Measurements from ENCODE around the gene PEA15. TPM values are rescaled to one million over a fixed set of nuclear protein-coding genes. Genes with fewer than 3 reads are reported as not detected.

The PEA15 gene
- total RNA-seq, 1 donor from 2014 or later = 44.6 TPM

DNA sequence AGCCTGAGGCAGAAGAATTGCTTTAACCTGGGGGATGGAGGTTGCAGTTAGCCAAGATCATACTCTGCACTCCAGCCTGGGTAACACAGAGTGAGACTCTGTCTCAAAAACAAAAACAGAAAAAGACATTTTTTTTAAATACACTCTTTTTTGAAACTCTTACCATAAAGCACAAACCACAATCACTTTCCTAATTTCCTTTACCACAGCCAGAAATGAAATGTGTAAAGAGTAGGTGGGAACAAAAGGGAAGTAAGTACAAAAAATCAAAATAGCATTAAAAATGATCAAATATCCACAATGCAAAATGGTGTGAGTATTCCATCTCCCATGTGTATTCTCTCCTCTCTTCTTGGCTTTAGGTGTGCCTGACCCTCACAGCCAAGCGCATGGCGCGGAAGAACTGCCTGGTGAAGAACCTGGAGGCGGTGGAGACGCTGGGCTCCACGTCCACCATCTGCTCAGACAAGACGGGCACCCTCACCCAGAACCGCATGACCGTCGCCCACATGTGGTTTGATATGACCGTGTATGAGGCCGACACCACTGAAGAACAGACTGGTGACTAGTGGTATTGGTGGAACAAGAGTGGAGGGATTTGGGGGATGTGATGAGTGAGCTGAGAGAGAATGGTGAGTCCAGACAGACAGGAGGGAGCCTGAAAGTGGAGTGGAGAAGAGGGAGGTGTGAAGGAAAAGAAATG is 38.9 kb upstream of the PEA15 start:
- peaks cover 7% of the 10 kb centered on the region for H3K27me3 Mint-ChIP-seq (ENCODE audit: unreplicated experiment)
- H3K9me3 Mint-ChIP-seq (ENCODE audit: unreplicated experiment) = peaks cover 4% of the 10 kb centered on the region
- no peak for DNase-seq
- no peak overlapping the region for H3K4me3 Mint-ChIP-seq (ENCODE audit: unreplicated experiment)
- H3K36me3 Mint-ChIP-seq (ENCODE audit: unreplicated experiment) = no peaks in the 10 kb centered on the region
- TF ChIP-seq, protein P1, sequence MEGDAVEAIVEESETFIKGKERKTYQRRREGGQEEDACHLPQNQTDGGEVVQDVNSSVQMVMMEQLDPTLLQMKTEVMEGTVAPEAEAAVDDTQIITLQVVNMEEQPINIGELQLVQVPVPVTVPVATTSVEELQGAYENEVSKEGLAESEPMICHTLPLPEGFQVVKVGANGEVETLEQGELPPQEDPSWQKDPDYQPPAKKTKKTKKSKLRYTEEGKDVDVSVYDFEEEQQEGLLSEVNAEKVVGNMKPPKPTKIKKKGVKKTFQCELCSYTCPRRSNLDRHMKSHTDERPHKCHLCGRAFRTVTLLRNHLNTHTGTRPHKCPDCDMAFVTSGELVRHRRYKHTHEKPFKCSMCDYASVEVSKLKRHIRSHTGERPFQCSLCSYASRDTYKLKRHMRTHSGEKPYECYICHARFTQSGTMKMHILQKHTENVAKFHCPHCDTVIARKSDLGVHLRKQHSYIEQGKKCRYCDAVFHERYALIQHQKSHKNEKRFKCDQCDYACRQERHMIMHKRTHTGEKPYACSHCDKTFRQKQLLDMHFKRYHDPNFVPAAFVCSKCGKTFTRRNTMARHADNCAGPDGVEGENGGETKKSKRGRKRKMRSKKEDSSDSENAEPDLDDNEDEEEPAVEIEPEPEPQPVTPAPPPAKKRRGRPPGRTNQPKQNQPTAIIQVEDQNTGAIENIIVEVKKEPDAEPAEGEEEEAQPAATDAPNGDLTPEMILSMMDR (IDR thresholded peaks at IDR 0.05; ENCODE audit: partially characterized antibody, unreplicated experiment) = no peak
- H3K27ac Mint-ChIP-seq (ENCODE audit: unreplicated experiment) = no peak overlapping the region
- H3K4me1 Mint-ChIP-seq (ENCODE audit: low read depth, unreplicated experiment) = peaks cover 10% of the 10 kb centered on the region

DNA sequence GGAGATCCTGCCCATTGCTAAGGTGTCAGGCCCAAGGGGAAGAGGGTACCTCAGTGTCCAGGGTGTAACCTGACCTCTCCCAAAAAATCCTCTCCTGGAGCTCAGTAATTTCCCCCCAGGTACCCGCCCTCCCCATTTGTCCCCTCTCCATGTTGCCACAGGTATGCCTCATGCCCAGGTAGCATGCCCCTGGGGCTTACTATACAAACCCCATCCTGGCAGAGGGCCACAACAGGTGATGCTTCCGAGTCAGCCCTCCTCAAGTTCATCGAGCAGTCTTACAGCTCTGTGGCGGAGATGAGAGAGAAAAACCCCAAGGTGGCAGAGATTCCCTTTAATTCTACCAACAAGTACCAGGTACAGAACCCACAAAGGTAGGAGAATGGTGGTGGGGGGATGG is 38.1 kb upstream of the PEA15 start:
- Mint-ChIP-seq H3K36me3 (ENCODE audit: unreplicated experiment) (peaks cover 2% of the 10 kb centered on the region), H3K9me3 (ENCODE audit: unreplicated experiment) (peaks cover 5% of the 10 kb centered on the region), H3K4me1 (ENCODE audit: low read depth, unreplicated experiment) (peaks cover 13% of the 10 kb centered on the region), H3K27me3 (ENCODE audit: unreplicated experiment) (peaks cover 7% of the 10 kb centered on the region), H3K27ac (ENCODE audit: unreplicated experiment) (no peak overlapping the region), H3K4me3 (ENCODE audit: unreplicated experiment) (no peak overlapping the region)
- TF ChIP-seq, protein P1 (IDR thresholded peaks at IDR 0.05; ENCODE audit: partially characterized antibody, unreplicated experiment) = no peak
- DNase-seq = no peak

DNA sequence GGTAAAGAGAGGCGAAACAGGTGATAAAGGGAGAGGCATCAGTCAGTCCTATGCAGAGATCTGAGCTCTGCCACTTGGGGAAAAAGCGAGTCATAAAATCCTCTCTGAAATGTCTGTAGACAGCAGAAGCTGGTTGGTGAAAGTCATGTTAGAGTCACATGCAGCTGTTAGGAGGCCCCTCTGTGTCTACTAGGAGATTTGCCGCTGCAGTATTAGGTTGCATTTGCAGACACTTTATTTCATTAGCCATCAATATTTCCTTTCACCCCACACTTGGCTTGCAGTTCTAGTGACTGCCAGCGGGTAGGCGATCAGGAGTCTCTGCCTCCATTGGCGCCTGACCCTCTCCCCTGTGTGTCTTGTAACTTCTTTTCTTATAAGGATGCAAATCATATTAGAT is 37.6 kb upstream of the PEA15 start:
- Mint-ChIP-seq H3K9me3 (ENCODE audit: unreplicated experiment) (peaks cover 6% of the 10 kb centered on the region), H3K27ac (ENCODE audit: unreplicated experiment) (no peak overlapping the region), H3K4me1 (ENCODE audit: low read depth, unreplicated experiment) (peaks cover 15% of the 10 kb centered on the region), H3K27me3 (ENCODE audit: unreplicated experiment) (peaks cover 7% of the 10 kb centered on the region), H3K36me3 (ENCODE audit: unreplicated experiment) (peaks cover 4% of the 10 kb centered on the region), H3K4me3 (ENCODE audit: unreplicated experiment) (no peak overlapping the region)
- no peak for DNase-seq
- TF ChIP-seq, protein P1 (IDR thresholded peaks at IDR 0.05; ENCODE audit: partially characterized antibody, unreplicated experiment) = no peak

DNA sequence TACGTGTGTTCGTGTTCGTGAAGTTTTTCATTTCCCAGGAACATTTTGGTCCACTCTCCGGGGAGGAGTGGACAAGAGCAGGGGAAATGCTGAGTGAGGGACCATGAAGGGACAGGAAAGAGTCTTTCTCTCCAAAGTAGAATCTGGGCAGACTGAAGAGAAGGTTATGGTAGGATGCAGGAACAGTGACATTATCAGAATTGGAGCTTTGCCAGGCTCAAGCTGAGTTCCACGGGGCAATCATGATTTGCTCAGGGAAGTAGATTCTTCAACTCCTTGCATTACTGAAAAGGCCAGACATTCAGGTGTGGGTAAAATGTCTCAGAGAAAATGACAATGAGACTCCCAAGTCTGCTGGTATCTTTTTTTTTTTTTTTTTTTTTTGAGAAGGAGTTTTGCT is 37.2 kb upstream of the PEA15 start:
- TF ChIP-seq, protein P1 (IDR thresholded peaks at IDR 0.05; ENCODE audit: partially characterized antibody, unreplicated experiment) = no peak
- peaks cover 6% of the 10 kb centered on the region for H3K9me3 Mint-ChIP-seq (ENCODE audit: unreplicated experiment)
- H3K36me3 Mint-ChIP-seq (ENCODE audit: unreplicated experiment) = peaks cover 4% of the 10 kb centered on the region
- no peak overlapping the region for H3K4me3 Mint-ChIP-seq (ENCODE audit: unreplicated experiment)
- no peak overlapping the region for H3K27ac Mint-ChIP-seq (ENCODE audit: unreplicated experiment)
- DNase-seq = no peak
- peaks cover 7% of the 10 kb centered on the region for H3K27me3 Mint-ChIP-seq (ENCODE audit: unreplicated experiment)
- H3K4me1 Mint-ChIP-seq (ENCODE audit: low read depth, unreplicated experiment) = peaks cover 15% of the 10 kb centered on the region

DNA sequence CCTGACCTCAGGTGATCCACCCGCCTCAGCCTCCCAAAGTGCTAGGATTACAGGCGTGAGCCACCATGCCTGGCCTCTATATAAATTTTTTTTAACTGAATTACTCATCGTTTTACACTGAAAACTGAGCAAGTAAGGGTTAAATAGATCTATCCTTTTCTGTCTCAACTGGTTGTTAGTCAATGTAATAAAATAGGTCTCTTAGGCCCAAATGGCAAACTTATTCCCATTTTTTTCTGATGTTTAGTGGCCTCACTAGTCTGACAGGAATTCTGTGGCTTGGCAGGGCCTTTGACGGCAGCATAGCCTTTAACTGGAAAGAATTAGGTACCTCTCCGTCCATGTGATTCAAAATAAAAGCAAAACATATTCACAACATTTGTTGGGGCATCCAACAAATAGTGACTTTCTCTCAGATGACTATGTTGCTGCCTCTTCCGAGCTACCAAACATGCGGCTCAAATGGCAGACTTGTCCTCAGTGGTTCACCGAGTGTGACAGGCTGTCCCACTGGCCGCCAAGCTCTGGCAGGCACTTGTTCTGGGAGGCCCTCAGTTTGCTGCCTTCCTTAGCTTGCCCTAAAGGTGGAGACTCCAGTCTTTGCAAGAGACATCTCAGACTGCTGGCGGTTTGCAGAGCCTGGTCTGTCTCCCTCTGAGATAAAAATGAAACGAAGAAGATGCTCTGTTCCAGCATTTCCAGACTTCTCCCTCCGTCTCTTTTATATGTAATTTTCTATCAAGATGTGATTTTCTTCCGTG is 36.4 kb upstream of the PEA15 start:
- TF ChIP-seq, protein P1 (IDR thresholded peaks at IDR 0.05; ENCODE audit: partially characterized antibody, unreplicated experiment) = no peak
- Mint-ChIP-seq H3K4me1 (ENCODE audit: low read depth, unreplicated experiment) (peaks cover 15% of the 10 kb centered on the region), H3K9me3 (ENCODE audit: unreplicated experiment) (peaks cover 4% of the 10 kb centered on the region), H3K4me3 (ENCODE audit: unreplicated experiment) (no peak overlapping the region), H3K27ac (ENCODE audit: unreplicated experiment) (no peak overlapping the region), H3K27me3 (ENCODE audit: unreplicated experiment) (peaks cover 7% of the 10 kb centered on the region), H3K36me3 (ENCODE audit: unreplicated experiment) (peaks cover 4% of the 10 kb centered on the region)
- no peak for DNase-seq
